Stimulated activated CD4-positive, alpha-beta T cell treated with anti-CD3 and anti-CD28 coated beads, Interleukin-1b, Interleukin-23, amount 100 ng/mL, for 24 hours (primary cell): ENCODE data around the gene ZNF275.
A peak's percentile ranks its signal among the peaks of the same experiment; 100 is the strongest.
"Not testable (repeated sequence)": the region's sequence is repeated elsewhere in the genome, so short reads cannot be mapped to it uniquely, and the experiment has no call there.

Experiments
- DNase-seq, 4 experiments: peaks; one replicate each; pipeline ENCODE4 v3.0.0-alpha.2; 2020; ENCODE audit warnings: low read depth in 4 of 4, low spot score in 1 of 4

Gene ZNF275, protein sequence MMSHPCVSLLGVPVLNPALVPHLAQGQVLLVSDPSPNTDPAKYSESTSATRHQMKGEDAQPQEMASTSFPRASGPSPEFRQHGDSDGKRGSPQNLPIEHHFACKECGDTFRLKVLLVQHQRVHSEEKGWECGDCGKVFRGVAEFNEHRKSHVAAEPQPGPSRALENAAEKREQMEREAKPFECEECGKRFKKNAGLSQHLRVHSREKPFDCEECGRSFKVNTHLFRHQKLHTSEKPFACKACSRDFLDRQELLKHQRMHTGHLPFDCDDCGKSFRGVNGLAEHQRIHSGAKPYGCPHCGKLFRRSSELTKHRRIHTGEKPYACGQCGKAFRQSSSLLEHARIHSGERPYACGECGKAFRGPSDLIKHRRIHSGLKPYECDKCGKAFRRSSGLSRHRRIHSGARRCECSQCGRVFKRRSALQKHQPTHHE

GRCh38 chrX:153333821-153334653 is at the start of gene ZNF275:
ZNF275 (plus strand) TSS chrX:153334153; CDS start chrX:153336680, 2,527 bp downstream.
- peak; percentile 47 to 68 (median 62) for DNase-seq

GRCh38 chrX:153285678-153286077 is 48.3 kb upstream of the ZNF275 start:
- DNase-seq: not testable (repeated sequence)

DNA sequence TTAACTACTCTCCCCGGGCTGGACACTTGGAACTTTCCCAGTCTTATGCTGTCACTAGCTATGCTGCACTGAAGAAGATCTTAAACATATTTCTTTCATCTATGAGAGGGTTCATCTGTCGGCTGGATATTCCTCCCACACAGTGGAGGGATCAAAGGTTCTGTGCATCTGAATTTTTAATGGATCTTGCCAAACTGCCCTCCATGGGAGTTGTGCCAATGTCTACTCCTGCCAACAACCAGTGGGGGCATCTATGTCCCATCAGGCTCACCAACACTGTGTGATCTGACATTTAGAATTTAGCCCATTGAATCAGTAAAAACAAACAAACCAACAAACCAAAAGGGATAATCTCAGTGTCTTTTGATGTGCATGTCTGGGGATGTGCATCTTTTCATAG is 45.1 kb upstream of the ZNF275 start:
- not testable (repeated sequence) for DNase-seq

DNA sequence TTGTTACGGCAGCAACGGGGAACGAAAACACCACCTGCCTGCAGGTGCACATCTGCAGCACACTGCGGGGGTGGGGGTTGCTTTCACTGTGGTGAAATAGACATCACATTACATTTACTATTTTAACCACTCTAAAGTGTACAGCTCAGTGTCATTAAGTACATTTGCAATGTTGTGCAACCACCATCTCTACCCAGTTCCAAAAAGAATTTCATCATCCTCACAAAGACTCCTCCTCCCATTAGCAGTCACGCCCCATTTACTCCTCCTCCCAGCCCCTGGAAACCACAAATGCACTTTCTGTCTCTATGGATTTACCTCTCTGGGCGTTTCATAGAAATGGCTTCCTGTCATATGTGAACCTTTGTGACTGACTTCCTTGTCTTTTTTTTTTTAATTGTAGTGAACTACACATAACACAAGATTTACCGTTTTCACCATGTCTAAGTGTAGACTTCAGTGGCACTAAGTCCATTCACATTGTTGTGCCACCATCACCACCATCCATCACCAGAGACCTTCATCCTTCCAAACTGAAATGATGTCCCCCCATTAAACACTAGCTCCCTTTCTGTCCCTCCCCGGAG is 40.4 kb upstream of the ZNF275 start:
- DNase-seq: not testable (repeated sequence)

DNA sequence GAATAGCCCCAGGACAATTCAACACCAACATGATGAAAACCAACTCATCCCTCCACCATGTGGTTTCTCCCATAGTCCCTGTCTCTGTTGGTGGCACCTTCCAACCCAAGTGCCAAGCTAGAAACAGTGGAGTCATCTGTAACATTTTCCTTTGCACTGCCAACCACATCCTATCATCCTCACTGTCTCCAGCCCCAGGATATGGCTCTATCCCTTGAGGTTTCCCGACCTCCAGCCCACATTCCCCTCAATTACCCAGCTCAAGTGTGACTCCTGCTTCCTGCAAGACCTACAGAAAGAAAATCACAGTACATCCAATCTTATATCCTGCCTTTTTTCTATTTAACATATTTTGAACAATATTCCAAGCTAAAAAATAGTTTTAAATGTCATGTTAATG is 36.6 kb upstream of the ZNF275 start:
- no peak for DNase-seq

DNA sequence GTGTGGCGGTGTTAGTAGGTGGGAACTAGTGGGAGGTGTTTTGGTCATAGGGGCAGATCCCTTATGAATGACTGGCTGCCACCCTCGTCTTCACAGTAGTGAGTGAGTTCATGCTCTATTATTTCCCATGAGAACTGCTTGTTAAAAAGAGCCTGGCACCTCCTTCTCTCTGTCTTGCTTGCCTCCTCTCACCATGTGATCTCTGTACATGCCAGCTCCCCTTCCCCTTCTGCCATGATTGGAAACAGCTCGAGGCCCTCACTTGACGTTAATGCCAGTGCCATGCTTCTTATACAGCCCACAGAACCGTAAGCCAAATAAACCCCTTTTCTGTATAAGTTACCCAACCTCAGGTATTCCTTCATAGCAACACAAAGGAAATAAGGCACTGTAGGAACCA is 34.1 kb upstream of the ZNF275 start:
- no peak for DNase-seq

DNA sequence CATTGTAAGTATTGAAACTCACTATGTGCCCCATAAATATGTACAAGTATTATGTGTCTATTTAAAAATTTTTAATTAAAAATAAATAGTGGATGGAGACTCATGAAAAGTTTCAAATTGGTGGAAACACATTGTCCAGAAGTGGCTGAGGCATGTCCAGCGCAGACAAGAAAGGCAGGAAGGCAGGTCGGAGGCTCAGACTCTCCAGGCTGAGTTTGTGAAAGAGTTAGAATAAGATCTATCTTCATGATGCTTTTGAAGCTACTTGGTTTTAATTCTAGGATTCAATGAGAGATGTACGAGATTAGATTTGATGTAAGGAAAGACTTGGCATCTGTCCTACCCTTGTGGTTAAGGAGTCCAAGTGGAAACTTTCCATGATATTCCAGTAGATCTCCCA is 32.2 kb upstream of the ZNF275 start:
- no peak for DNase-seq

DNA sequence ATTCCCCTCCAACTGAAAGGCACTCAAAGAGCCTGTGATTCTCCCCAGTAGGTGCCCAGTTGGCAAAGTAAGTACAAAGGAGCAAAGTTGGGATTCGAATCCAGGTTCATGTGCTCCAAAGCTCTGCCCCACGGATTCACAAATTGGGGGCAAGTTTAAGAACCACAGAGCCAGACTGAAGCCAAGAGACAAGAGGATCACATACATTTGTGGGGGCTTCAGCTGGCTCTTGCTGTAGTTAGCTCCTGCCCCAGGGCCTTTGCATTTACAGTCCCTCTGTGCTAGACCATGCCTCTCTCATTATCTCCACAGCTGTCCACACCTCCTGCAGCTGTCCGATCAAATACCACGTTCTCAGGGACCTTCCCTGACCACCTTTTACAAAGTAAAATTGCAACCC is 31.2 kb upstream of the ZNF275 start:
- no peak for DNase-seq

DNA sequence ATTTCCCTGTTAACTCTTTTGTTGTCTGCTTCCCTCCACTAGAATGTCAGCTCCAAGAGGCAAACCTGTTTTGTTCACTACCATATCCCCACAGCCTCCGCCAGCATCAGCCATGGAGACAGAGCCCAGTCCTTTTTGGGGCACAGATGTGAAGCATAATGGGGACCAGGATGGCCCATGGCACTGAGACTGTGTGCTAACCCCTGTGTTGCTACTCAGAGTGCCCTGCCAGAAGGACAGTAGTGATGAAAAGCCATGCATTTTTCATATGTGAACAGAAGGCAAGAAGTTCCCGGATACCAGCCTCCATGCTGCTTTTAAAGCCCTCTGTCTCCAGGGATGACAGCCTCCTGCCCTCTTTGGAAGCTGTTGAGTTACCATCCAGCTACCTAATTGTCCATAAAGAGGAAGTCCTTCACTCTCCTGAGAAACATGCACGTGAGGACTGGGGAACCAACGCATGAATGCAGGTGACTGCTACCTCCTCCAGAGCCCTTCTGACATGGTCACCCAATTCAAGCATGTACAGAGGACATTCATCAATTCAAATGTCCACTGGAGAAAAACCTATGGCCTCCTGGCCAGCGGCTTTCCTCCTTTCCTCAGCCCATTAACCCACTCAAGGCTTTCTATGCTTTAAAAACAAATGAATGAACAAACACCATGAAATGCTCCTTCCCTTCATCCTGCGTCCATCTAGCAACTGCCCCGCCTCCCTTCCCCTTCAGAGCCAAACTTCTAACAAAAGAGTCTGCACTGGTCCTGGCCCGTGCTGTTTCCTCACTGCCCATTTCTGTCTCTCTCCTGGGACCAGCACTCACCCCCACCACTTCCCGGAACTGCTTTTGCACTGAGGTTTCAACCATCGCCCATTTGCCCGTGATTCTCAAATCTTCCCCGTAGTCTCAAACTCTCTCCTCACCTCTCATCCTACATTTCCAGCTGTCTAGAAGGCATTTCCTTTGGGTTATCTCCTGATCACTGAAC is 30.4 kb upstream of the ZNF275 start:
- no peak for DNase-seq

DNA sequence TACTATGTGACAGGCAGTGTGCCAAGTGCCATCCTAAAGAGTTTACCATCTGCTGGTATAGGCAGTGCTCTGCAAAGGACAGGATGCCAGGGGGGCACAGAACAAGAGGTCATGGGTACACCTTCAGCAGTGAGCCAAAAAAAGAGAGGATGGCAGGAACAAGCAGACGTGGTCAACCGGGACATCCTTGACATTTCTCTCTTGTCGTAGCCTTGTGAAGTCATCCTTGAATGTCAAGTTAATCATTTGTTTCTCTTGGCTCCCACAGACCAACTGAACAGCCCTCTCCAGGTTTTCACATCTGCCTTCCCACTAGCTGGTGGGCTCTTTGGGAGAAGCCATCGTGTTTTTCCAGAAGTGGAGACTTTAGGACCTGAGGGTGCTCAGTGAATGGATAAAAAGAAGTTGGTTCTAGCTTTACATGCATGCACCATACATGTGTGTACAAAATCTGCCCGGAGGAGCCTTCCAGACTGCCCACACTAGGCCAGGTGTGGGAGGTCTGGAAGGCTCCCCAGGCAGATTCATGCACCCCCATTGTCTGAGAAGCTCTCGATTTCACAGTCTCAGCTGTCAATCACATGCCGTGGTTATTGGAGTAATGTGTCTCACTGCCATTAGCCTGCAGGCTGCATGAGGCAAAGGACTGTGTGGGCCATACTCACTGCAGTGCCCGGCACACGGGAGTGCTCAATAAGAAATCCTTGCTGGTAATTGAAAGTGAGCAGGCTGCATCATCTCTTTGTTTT is 28.8 kb upstream of the ZNF275 start:
- DNase-seq: no peak

DNA sequence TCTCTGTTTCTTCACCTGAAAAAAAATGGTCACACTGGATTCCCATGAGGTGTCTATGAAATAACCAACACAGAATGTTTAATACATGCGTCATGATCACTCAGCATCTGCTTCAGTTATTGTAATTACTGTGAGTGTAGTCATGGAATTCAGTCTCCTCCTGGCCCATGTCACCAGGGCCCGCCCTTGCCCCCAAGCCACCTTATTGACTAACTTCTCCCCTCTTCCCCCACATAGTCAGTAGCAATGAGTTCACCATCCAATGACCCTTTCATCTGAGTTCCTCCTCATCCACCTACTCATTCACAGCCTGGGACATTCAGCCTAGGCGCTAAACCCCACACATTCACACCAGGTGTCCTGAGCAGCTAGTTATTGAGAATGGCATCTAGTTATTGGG is 28.0 kb upstream of the ZNF275 start:
- DNase-seq: no peak

DNA sequence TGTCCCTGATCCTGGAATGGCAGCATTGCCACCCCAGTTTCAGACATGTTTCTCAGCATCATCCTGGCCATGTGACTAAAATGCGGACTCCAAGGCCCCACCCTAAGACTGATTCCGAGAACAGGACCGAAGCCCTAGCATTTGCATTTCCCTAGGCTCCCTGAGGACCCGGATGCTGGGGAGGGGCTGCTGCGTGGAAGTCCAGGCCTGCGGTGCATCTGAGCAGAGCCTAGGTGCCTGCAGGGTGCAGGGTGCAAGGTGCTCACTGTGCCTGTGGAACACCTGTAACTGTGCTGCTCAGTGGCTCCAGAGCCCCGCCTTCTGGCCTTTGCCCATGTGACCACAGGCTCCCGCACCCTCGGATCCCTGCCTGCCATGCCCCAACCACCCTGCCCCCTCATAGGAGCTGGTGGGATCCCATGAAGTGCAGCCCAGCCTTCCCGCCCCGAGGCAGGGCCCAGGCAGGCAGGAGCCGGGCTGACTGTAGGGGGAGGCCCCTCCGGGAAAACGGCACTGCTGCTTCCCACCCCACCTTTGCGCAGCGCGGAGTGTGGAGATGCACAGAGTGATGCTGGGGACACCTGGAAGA is 27.3 kb upstream of the ZNF275 start:
- DNase-seq: no peak

GRCh38 chrX:153307276-153308178 is 26.4 kb upstream of the ZNF275 start:
- DNase-seq: no peak

- DNase-seq: no peak
Observed at GRCh38 chrX:153310901-153311300, 23.1 kb upstream of the ZNF275 start.

DNA sequence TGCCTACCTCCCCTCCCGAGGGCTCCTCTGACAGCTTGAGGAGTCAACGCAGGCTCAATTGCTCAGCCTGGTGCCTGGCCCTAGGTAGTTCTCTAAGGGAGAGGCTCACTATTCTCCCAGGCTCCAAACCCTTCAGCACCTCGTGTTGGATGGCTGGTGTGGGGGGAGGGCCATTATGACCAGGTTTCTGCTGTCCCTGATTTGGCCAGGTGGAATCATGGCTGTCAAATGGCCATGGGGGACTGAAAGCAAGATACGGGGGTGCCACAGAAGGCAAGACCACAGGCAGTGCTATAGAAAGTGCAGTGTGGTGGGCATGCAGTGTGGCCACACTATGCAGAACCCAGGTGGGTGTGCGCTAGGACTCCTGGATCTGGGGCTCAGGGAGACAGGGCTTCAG is 21.9 kb upstream of the ZNF275 start:
- no peak for DNase-seq

DNA sequence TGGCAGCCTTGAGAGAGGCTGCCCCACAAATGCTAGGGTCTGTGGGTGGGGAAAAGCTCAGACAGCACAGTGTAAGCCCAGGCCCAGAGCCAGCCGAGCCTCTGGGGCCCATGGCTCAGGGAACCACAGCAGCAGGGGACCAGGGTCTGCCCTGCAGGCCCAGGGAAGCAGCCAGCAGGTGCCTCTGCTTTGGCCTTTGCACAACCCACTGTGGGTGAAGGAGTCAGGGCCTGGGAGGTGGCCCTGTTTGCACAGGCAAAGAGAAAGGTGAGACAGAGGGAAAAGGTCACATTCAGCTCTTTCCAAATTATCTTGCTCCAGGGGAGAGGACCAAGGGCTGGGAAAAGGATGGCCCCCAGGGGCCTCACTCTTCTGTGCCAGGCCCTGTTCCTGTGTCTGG is 21.1 kb upstream of the ZNF275 start:
- no peak for DNase-seq

DNA sequence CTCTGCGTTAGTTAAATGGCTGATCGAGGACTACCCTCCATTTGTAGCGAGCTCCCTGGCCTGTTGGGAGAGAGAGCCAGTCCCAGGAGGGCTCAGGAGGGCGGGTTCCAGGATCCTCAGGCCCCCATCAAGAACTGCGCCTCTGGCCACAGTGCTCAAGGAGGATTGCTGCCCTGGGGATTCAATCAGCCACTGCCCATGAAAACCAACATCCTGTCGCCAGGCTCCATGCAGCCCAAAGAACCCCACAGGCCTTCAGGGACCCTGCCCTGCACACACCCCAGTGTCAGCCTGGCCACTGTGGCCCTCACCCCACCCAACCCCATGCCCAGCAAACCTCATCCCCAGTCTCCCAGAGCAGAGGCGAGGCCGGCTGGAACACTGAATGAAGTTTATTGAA is 16.6 kb upstream of the ZNF275 start:
- no peak for DNase-seq

DNA sequence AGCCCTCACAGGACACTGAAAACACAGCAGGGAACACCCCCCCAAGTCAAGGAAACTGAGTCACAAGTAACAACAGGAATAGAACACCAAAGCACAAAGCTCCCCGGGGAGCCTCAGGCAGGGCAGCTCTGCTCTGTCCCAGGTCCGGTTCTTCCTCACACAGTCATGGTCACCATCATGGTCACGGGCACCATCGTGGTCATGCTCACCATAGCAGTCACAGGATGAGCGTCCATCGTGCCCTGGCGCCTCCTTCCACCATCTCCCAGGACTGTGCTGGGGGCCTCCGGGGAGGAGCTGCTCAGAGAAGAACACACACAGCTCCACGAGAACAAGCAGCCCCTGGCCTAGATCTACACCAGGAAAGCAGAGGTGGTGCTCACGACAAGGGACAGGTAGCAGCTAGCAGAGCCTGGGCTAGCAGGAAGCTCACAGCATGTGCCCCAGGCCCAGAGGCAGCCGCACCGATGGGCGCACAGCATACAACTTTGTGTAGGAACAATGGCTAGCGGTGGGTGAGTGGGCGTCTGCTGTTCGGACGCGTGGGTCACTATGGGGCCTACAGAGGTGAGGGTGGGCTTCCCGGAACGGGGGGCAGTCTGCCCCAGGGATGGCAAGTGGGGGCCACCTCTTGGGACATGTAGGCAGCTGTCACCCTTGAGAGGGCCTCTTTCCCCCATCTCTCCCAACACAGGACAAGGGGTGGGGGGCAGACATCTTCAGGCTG is 15.8 kb upstream of the ZNF275 start:
- no peak for DNase-seq
